NCI-H748 treated with DMSO at 0.1 percent for 48 hours (cell line): ENCODE data around the gene DDX47.

ENCODE experiments used
- DNase-seq: peaks from one replicate; lab custom pipeline; 2025; lab: John Stamatoyannopoulos, UW

DDX47 gene

GRCh38 chr12:12813120-12814101, at the start of gene DDX47:
DDX47 (plus strand) TSS chr12:12813346; CDS start chr12:12813368, 22 bp downstream.
- DNase-seq = peak; percentile 64

DNA sequence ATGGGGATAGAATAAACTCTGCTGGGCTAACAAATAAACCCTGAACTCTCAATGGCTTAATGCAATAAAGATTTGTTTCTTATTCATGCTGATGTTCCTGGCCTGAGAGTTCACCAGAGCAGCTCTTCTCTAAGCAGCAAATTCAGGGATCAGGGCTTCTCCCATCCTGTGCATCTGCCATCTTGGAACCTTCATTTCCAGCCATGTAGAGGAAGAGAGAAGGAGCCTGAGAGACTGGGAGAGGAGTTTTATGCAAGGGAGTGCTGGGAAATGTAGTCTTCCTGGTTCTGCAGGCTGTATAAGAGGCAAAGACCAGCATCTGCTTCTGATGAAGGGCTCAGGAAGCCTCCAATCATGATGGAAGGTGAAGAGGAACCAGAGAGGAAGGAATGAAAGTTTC, 48.3 kb upstream of the DDX47 start:
- no peak for DNase-seq

GRCh38 chr12:12770262-12770661, 42.9 kb upstream of the DDX47 start:
- DNase-seq = no peak

GRCh38 chr12:12774791-12775190, 38.4 kb upstream of the DDX47 start:
- no peak for DNase-seq

DNA sequence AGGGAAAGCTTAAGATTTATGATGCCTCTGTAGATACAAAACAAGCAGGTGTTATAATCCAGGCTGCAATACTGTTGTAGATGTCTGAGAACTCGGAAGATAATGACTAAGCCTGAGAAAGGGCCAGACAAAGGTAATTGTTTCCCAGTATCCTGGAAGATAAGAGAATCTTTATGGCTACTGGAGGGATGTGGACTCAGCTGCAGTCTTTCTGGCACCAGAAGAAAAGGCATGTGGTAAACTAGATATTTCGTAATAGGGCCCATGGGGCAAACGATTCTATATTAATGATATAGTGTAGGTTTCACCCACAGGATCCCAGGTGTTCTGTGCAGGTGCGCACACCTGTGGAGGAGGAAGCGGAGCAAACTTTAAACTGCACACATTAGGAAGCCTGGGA, 36.9 kb upstream of the DDX47 start:
- DNase-seq = no peak

- no peak for DNase-seq
Observed at GRCh38 chr12:12777092-12777491, 36.1 kb upstream of the DDX47 start.

GRCh38 chr12:12779007-12779406, 34.1 kb upstream of the DDX47 start:
- DNase-seq = no peak

GRCh38 chr12:12779529-12779928, 33.6 kb upstream of the DDX47 start:
- DNase-seq = peak; percentile 82

DNA sequence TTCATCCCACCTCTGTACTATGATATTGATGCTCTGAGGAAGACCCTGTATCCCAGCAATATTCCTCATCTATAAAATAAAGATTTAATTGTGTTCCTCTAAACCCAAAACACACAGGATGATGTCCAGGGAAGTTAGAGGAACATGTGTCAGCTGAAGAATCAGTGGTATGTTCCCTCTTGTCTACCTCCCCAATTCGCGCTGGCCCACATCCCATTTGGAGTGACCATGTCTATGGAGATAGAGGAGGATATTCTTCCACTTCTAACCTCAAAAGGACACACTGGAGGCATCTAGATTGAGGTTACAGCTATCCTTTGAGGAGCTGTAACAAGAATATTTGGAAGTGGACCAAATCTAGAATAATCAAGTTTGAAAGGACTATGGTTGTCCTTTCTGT, 29.0 kb upstream of the DDX47 start:
- no peak for DNase-seq

GRCh38 chr12:12784911-12785814, 28.0 kb upstream of the DDX47 start, which contains the start of gene APOLD1:
APOLD1 (plus strand) TSS chr12:12785659; CDS start chr12:12785692, 33 bp downstream.
- no peak for DNase-seq

GRCh38 chr12:12786351-12786705, 26.8 kb upstream of the DDX47 start:
- DNase-seq = no peak

GRCh38 chr12:12786706-12787601, 26.2 kb upstream of the DDX47 start:
- DNase-seq = peak; percentile 30

DNA sequence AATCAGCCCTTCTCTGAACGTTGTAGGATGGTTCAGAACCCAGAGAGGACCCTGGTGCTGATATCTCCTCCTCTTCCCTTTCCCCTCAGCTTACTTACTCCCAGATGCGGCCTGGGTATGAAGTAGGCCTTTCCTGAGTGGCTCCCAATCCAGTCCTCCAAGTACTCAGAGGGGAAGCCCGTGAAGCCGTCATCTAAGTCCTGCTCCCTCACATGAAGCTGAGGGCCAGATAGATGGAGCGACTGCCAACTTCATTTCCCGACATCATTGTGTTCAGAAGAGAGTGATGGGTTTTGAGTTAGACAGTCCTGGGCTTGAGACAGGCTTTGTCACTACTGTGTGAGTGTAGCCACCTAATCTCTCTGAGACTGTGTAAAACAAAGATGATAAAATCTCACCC, 25.0 kb upstream of the DDX47 start:
- DNase-seq = no peak

GRCh38 chr12:12788675-12789368, 24.3 kb upstream of the DDX47 start:
- peak; percentile 65 for DNase-seq

GRCh38 chr12:12790956-12791355, 22.2 kb upstream of the DDX47 start:
- no peak for DNase-seq

DNA sequence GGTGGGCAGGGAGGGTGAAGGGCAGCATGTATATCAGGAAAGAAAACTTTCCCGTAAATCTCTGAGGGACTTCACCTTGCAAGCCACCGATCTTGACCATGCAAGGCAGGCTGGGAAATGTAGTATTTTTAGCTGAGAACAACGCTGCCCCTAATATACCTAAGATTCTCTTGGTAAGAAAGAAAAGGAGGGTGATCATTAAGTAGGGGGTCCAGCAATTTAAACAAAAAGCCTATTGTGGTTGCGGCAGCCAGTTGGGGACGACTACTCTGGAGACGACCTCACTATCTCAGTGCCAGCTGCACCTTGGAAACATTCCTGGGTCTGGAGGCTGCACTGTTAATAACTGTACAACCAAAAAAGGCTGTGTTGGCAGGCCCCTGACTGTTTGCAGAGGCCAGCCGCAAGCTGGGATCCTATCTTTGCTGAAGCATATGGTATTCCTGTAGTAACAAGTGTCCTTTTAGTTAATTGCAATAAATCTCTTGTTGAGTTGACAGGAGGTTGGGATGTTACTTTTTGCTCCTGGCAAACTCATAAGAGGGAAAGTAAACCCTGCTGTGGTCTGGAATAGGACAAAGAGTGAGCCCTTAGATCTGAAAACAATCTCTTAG, 21.3 kb upstream of the DDX47 start:
- DNase-seq = no peak

GRCh38 chr12:12792421-12792820, 20.7 kb upstream of the DDX47 start:
- DNase-seq = no peak

DNA sequence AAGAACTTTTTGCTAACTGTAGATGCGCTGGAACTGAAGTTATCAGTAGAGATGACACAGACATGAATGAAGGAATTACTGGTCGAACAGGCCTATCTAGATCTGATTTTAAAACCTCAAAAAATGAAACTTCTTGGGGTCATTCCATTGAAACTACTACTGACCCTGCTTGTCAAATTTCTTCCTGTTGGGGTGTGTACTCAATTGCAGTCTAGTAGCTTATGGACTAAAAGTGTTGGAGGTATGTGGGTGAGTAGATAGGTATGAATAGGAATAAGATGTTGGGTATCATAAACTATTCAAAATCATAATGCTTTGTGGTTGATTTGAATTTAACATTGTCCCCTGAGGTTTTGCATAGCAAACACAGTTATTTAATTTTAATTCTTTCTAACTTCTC, 18.5 kb upstream of the DDX47 start:
- DNase-seq = no peak

DNA sequence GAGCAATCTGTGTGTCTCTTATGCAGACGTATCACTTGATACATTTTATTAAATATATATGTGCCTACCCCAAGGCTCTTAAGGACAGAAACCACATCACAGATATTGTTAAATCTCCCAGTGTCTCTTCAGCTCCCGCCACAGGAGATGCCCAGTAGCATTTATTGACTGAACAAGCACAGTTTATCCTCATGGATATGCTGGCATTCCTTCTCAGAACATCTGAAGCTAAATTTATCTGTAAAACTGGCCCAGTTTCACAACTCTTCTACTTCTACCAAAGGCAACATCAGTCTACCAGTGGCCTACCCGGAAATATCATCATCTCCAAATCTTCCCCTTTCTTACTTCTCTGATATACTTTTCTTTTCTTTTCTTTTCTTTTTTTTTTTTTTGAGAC, 17.0 kb upstream of the DDX47 start:
- no peak for DNase-seq

GRCh38 chr12:12796928-12797793, 16.0 kb upstream of the DDX47 start:
- no peak for DNase-seq
